NCI-H774 (cell line): ENCODE results near the gene MYO19.
"Not testable (repeated sequence)": the region's sequence is repeated elsewhere in the genome, so short reads cannot be mapped to it uniquely, and the experiment has no call there.

Experiments used
- DNase-seq: peaks from one replicate; lab custom pipeline; 2025; lab: John Stamatoyannopoulos, UW

The MYO19 gene

GRCh38 chr17:36461330-36462110 lies 73.1 kb downstream of the MYO19 start:
- DNase-seq = no peak

GRCh38 chr17:36460265-36460937 lies 74.3 kb downstream of the MYO19 start:
- DNase-seq = no peak

GRCh38 chr17:36459601-36460000 lies 75.1 kb downstream of the MYO19 start:
- DNase-seq = no peak

- DNase-seq = no peak
Observed at GRCh38 chr17:36459045-36459444, 75.6 kb downstream of the MYO19 start.

- not testable (repeated sequence) for DNase-seq
Observed at GRCh38 chr17:36457701-36458100, 77.0 kb downstream of the MYO19 start.

GRCh38 chr17:36452888-36453287 lies 81.8 kb downstream of the MYO19 start:
- DNase-seq = not testable (repeated sequence)

GRCh38 chr17:36449997-36450396 lies 84.7 kb downstream of the MYO19 start:
- not testable (repeated sequence) for DNase-seq
